ENCODE measurements around the gene PADI2. TPM values are rescaled to one million over a fixed set of nuclear protein-coding genes. Genes with fewer than 3 reads are reported as not detected.

PADI2 gene
- total and polyA plus RNA-seq, 4 donors = 0.25 to 2.4 (median 0.96) TPM

DNA sequence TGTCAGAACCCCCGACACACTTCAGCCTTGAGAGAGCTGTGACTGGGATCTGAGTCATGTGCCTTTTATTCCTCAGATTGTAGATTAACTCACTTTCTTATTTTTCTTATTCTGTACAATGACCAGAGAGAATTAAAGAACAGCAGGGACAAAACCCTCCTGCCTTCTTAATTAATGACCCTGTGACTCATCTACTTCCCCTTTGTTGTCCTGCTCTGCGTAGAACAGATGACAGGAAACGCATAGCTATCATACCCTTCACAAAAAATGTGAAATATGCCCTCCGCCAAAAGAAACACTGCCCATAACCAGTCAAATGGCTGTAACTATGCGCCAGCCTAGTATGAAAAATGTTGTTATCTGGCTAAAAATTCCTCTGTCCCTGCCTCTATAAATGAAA lies 9.1 kb upstream of the PADI2 start:
- H3K9ac ChIP-seq (ENCODE audit: low read depth in 1 of 2, low read length in 2 of 2) = no peak overlapping the region
- DNase-seq (ENCODE audit: low spot score) = no peak

DNA sequence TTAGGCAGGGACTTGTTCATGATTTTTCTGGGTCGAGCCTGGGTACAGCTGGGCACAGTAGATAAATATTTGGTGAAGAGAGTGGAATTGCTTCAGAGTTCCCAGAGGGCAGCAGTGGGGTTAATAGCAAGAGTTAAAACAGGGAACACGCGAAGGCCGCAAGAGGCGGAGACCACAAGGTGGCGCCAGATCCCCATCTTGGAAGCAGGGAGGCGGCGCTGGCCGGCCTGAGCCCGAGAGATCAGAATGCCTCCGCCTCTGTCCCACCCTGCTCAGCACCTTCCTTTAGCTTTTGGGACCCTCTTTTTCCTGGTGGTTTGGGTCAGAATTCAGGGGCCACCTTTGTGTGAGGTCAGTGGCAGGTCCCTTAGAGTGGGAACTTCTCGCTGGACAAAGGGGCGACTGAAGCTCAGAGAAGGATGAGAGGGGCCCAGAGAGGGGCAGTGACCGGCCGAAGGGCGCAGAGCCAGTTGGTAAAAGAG lies 6.5 kb upstream of the PADI2 start:
- Histone ChIP-seq H3K27ac (ENCODE audit: low read depth in 1 of 2, low read length in 2 of 2) (peak overlapping the region in 1 of 2 donors; percentile 9), H3K4me3 (ENCODE audit: low read depth in 1 of 3, low read length in 3 of 3) (no peak overlapping the region), H3K9me3 (ENCODE audit: control insufficient read depth in 4 of 4, low read length in 3 of 4) (no peaks in the 10 kb centered on the region), H3K4me1 (ENCODE audit: control insufficient read depth in 4 of 4, insufficient read depth in 4 of 4, low read length in 3 of 4) (peaks cover 0 to 3% (median 1%) of the 10 kb centered on the region in 4 donors), H3K27me3 (ENCODE audit: control insufficient read depth in 4 of 4, insufficient read depth in 4 of 4, low read length in 3 of 4) (no peaks in the 10 kb centered on the region), H3K36me3 (ENCODE audit: control insufficient read depth in 4 of 4, insufficient read depth in 3 of 4, low read depth in 1 of 4, low read length in 3 of 4) (no peaks in the 10 kb centered on the region), H3K9ac (ENCODE audit: low read depth in 1 of 2, low read length in 2 of 2) (no peak overlapping the region)
- 14% methylated on average over 16 of the region's 16 CpGs for WGBS
- peak; percentile 89 for DNase-seq (ENCODE audit: low spot score)
- TF ChIP-seq, protein P1, sequence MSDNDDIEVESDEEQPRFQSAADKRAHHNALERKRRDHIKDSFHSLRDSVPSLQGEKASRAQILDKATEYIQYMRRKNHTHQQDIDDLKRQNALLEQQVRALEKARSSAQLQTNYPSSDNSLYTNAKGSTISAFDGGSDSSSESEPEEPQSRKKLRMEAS (IDR thresholded peaks at IDR 0.05) = no peak
- TF ChIP-seq SP1 (IDR thresholded peaks at IDR 0.05) (peak; percentile 62), TAF1 (conservative IDR thresholded peaks at IDR 0.05) (no peak), YY1 (IDR thresholded peaks at IDR 0.05) (peak; percentile 41), GABPA (IDR thresholded peaks at IDR 0.05 in 1 of 2, conservative IDR thresholded peaks at IDR 0.05 in 1 of 2) (no peak), NR2F2 (IDR thresholded peaks at IDR 0.05) (peak; percentile 37), HNF4G (IDR thresholded peaks at IDR 0.05) (no peak), RXRA (IDR thresholded peaks at IDR 0.05) (peak; percentile 69 to 79), EGR1 (IDR thresholded peaks at IDR 0.05; ENCODE audit: low read depth in 2 of 2) (no peak), FOXA2 (IDR thresholded peaks at IDR 0.05) (peak; percentile 27)
- TF ChIP-seq, protein P2, sequence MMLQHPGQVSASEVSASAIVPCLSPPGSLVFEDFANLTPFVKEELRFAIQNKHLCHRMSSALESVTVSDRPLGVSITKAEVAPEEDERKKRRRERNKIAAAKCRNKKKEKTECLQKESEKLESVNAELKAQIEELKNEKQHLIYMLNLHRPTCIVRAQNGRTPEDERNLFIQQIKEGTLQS (IDR thresholded peaks at IDR 0.05) = peak; percentile 32
- TF ChIP-seq, protein P3, sequence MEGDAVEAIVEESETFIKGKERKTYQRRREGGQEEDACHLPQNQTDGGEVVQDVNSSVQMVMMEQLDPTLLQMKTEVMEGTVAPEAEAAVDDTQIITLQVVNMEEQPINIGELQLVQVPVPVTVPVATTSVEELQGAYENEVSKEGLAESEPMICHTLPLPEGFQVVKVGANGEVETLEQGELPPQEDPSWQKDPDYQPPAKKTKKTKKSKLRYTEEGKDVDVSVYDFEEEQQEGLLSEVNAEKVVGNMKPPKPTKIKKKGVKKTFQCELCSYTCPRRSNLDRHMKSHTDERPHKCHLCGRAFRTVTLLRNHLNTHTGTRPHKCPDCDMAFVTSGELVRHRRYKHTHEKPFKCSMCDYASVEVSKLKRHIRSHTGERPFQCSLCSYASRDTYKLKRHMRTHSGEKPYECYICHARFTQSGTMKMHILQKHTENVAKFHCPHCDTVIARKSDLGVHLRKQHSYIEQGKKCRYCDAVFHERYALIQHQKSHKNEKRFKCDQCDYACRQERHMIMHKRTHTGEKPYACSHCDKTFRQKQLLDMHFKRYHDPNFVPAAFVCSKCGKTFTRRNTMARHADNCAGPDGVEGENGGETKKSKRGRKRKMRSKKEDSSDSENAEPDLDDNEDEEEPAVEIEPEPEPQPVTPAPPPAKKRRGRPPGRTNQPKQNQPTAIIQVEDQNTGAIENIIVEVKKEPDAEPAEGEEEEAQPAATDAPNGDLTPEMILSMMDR (IDR thresholded peaks at IDR 0.05; ENCODE audit: low read depth, low read length, missing input control) = peak; percentile 99

More for the DNA sequence above, 9.1 kb upstream of the PADI2 start:
- H3K27me3 ChIP-seq (ENCODE audit: control insufficient read depth in 4 of 4, insufficient read depth in 4 of 4, low read length in 3 of 4) = no peaks in the 10 kb centered on the region
- 57% methylated on average over 5 of the region's 5 CpGs for WGBS
- TF ChIP-seq FOXA2 (IDR thresholded peaks at IDR 0.05) (no peak), RAD21 (IDR thresholded peaks at IDR 0.05) (no peak), HNF4A (conservative IDR thresholded peaks at IDR 0.05) (no peak), SP1 (IDR thresholded peaks at IDR 0.05) (peak; percentile 51), TAF1 (conservative IDR thresholded peaks at IDR 0.05) (no peak), FOXA1 (IDR thresholded peaks at IDR 0.05) (no peak), HNF4G (IDR thresholded peaks at IDR 0.05) (no peak), JUND (IDR thresholded peaks at IDR 0.05) (peak; percentile 82 to 83), RXRA (IDR thresholded peaks at IDR 0.05) (peak in 1 of 2 donors; percentile 28), EGR1 (IDR thresholded peaks at IDR 0.05; ENCODE audit: low read depth in 2 of 2) (no peak), NR2F2 (IDR thresholded peaks at IDR 0.05) (peak; percentile 71)
- TF ChIP-seq, protein P4, sequence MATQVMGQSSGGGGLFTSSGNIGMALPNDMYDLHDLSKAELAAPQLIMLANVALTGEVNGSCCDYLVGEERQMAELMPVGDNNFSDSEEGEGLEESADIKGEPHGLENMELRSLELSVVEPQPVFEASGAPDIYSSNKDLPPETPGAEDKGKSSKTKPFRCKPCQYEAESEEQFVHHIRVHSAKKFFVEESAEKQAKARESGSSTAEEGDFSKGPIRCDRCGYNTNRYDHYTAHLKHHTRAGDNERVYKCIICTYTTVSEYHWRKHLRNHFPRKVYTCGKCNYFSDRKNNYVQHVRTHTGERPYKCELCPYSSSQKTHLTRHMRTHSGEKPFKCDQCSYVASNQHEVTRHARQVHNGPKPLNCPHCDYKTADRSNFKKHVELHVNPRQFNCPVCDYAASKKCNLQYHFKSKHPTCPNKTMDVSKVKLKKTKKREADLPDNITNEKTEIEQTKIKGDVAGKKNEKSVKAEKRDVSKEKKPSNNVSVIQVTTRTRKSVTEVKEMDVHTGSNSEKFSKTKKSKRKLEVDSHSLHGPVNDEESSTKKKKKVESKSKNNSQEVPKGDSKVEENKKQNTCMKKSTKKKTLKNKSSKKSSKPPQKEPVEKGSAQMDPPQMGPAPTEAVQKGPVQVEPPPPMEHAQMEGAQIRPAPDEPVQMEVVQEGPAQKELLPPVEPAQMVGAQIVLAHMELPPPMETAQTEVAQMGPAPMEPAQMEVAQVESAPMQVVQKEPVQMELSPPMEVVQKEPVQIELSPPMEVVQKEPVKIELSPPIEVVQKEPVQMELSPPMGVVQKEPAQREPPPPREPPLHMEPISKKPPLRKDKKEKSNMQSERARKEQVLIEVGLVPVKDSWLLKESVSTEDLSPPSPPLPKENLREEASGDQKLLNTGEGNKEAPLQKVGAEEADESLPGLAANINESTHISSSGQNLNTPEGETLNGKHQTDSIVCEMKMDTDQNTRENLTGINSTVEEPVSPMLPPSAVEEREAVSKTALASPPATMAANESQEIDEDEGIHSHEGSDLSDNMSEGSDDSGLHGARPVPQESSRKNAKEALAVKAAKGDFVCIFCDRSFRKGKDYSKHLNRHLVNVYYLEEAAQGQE (IDR thresholded peaks at IDR 0.05) = peak; percentile 36
- TF ChIP-seq, protein P5, sequence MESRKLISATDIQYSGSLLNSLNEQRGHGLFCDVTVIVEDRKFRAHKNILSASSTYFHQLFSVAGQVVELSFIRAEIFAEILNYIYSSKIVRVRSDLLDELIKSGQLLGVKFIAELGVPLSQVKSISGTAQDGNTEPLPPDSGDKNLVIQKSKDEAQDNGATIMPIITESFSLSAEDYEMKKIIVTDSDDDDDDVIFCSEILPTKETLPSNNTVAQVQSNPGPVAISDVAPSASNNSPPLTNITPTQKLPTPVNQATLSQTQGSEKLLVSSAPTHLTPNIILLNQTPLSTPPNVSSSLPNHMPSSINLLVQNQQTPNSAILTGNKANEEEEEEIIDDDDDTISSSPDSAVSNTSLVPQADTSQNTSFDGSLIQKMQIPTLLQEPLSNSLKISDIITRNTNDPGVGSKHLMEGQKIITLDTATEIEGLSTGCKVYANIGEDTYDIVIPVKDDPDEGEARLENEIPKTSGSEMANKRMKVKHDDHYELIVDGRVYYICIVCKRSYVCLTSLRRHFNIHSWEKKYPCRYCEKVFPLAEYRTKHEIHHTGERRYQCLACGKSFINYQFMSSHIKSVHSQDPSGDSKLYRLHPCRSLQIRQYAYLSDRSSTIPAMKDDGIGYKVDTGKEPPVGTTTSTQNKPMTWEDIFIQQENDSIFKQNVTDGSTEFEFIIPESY (IDR thresholded peaks at IDR 0.05) = no peak
- TF ChIP-seq, protein P3 (IDR thresholded peaks at IDR 0.05; ENCODE audit: low read depth, low read length, missing input control) = no peak
- TF ChIP-seq, protein P2 (IDR thresholded peaks at IDR 0.05) = no peak
- no peaks in the 10 kb centered on the region for H3K36me3 ChIP-seq (ENCODE audit: control insufficient read depth in 4 of 4, insufficient read depth in 3 of 4, low read depth in 1 of 4, low read length in 3 of 4)
- peaks cover 0 to 3% (median 1%) of the 10 kb centered on the region in 4 donors for H3K4me1 ChIP-seq (ENCODE audit: control insufficient read depth in 4 of 4, insufficient read depth in 4 of 4, low read length in 3 of 4)
- no peaks in the 10 kb centered on the region for H3K9me3 ChIP-seq (ENCODE audit: control insufficient read depth in 4 of 4, low read length in 3 of 4)
- H3K4me3 ChIP-seq (ENCODE audit: low read depth in 1 of 3, low read length in 3 of 3) = no peak overlapping the region
- peak overlapping the region in 1 of 2 donors; percentile 28 for H3K27ac ChIP-seq (ENCODE audit: low read depth in 1 of 2, low read length in 2 of 2)

Measured in liver (tissue), 9 donors.